Colonic mucosa (tissue), 4 donors: ENCODE results near the gene STRN3. TPM values are rescaled to one million over a fixed set of nuclear protein-coding genes. Genes with fewer than 3 reads are reported as not detected.

Experiments
- DNase-seq: peaks from one replicate; pipeline ENCODE4 v3.0.0-alpha.2; 2020
- H3K27ac ChIP-seq: fragments of 200-600 bp; one replicate; pipeline ENCODE4 v1.8.0; 2021
- H3K27me3 ChIP-seq: fragments of 200-600 bp; one replicate; pipeline ENCODE4 v1.8.0; 2021
- H3K36me3 ChIP-seq: fragments of 200-600 bp; one replicate; pipeline ENCODE4 v1.8.0; 2021
- H3K4me1 ChIP-seq: fragments of 200-600 bp; one replicate; pipeline ENCODE4 v1.8.0; 2021; ENCODE audit warnings: mild to moderate bottlenecking
- H3K4me3 ChIP-seq: fragments of 200-600 bp; one replicate; pipeline ENCODE4 v1.8.0; 2021
- H3K9ac ChIP-seq, 2 donors: one replicate each; pipeline ENCODE4 v1.7.0; 2013; ENCODE audit warnings: control low read depth in 2 of 2, low read depth in 2 of 2, low read length in 2 of 2
- H3K9me3 ChIP-seq: fragments of 200-600 bp; one replicate; pipeline ENCODE4 v1.8.0; 2021
- CTCF ChIP-seq: fragments of 200-600 bp; IDR thresholded peaks from one replicate; pipeline ENCODE4 v1.8.0; 2022; ENCODE audit warnings: antibody characterized with exemption, mild to moderate bottlenecking
- intact Hi-C: fragments of 100-400 bp; cut with DNase I; formaldehyde crosslinking; loops from one replicate; pipeline ENCODE4 v1.14.1; 2022
- total RNA-seq, 2 donors: library from RNA; stranded (reverse); fragmentation: NEBNext Ultra II Directional in 1 of 2; extraction: Animal tissue kit (Norgen Biotek cat#: 25700) in 1 of 2; gene quantifications; one replicate each; pipeline ENCODE4 v1.2.1, GENCODE V29; 2021
- donor health status: healthy.
- donor health status: DM: no; HTN: no; CAD: no.
- donor health status: DM: no; HTN: no; CAD: no.

The STRN3 gene
- total RNA-seq, 2 donors from 2014 or later, result 23.6 to 41.1 TPM

DNA sequence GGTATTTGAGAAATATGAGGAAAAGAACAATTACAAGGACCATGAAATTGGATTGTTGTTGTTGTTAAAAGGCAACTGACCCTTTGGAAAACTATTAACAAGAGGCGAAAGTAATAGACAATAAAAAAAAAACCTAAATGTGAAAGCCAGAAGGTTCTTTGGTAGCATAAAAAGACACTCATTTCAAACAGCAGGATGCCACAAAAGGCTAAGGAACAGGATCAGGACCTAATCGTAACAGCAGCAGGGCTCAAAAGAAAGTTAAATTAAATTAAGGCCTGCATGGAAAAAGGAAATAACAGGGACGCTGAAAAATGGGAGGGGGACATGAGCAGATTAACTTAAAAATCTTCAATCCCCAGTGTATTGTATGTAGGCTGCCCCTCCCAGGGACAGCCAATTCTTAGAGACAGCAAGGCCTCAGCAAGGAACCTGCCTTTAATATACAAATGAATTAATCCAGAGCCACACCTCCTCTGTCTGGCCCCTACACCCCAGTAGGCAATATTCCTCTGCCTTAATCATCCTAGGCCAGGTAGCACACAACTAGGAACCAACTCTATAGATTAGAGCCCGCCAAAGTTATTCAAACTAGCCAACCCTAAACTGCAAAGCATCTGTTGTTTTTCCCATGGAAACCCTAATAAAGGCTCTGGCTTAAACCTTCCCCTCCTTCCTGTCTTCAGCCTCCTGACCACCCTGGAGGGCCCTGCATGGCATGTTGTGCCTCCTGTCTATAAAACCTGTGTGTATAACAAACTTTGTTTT, 29.1 kb downstream of the STRN3 start:
- H3K36me3 ChIP-seq, result no peaks in the 10 kb centered on the region
- no peaks in the 10 kb centered on the region for H3K9me3 ChIP-seq
- intact Hi-C loops, result no loop called here
- H3K4me3 ChIP-seq, result no peak overlapping the region
- no peak overlapping the region for H3K9ac ChIP-seq
- H3K27me3 ChIP-seq, result no peaks in the 10 kb centered on the region
- no peak overlapping the region for H3K27ac ChIP-seq
- DNase-seq, result no peak
- no peak for TF ChIP-seq CTCF
- H3K4me1 ChIP-seq, result no peaks in the 10 kb centered on the region

GRCh38 chr14:30995689-30996088, 30.5 kb downstream of the STRN3 start:
- Histone ChIP-seq H3K27me3 (no peaks in the 10 kb centered on the region), H3K27ac (no peak overlapping the region), H3K4me1 (no peaks in the 10 kb centered on the region), H3K36me3 (no peaks in the 10 kb centered on the region), H3K9me3 (no peaks in the 10 kb centered on the region), H3K4me3 (no peak overlapping the region), H3K9ac (no peak overlapping the region)
- intact Hi-C loops, result no loop called here
- no peak for TF ChIP-seq CTCF
- no peak for DNase-seq

- no peaks in the 10 kb centered on the region for H3K4me1 ChIP-seq
- TF ChIP-seq CTCF, result no peak
- DNase-seq, result no peak
- H3K36me3 ChIP-seq, result no peaks in the 10 kb centered on the region
- H3K9ac ChIP-seq, result no peak overlapping the region
- no peak overlapping the region for H3K27ac ChIP-seq
- intact Hi-C loops, result no loop called here
- no peak overlapping the region for H3K4me3 ChIP-seq
- no peaks in the 10 kb centered on the region for H3K9me3 ChIP-seq
- no peaks in the 10 kb centered on the region for H3K27me3 ChIP-seq
Observed at GRCh38 chr14:30994681-30995620, 31.2 kb downstream of the STRN3 start.

GRCh38 chr14:30993071-30993470, 33.1 kb downstream of the STRN3 start:
- Histone ChIP-seq H3K4me3 (no peak overlapping the region), H3K36me3 (no peaks in the 10 kb centered on the region), H3K9ac (no peak overlapping the region), H3K27me3 (no peaks in the 10 kb centered on the region), H3K27ac (no peak overlapping the region), H3K4me1 (no peaks in the 10 kb centered on the region), H3K9me3 (no peaks in the 10 kb centered on the region)
- intact Hi-C loops, result no loop called here
- no peak for TF ChIP-seq CTCF
- no peak for DNase-seq

- DNase-seq, result no peak
- intact Hi-C loops, result no loop called here
- TF ChIP-seq CTCF, result no peak
- Histone ChIP-seq H3K27me3 (no peaks in the 10 kb centered on the region), H3K4me1 (no peaks in the 10 kb centered on the region), H3K9me3 (no peaks in the 10 kb centered on the region), H3K27ac (no peak overlapping the region), H3K4me3 (no peak overlapping the region), H3K9ac (no peak overlapping the region), H3K36me3 (no peaks in the 10 kb centered on the region)
Observed at GRCh38 chr14:30991408-30991807, 34.8 kb downstream of the STRN3 start.
